NCI-H146 (cell line): ENCODE data around the gene ING1.

Source experiments
- DNase-seq: peaks from one replicate; lab custom pipeline; 2025; lab: John Stamatoyannopoulos, UW

Gene ING1

GRCh38 chr13:110771194-110771593 is 57.7 kb downstream of the ING1 start:
- DNase-seq = no peak

GRCh38 chr13:110772091-110772984 is 58.8 kb downstream of the ING1 start:
- no peak for DNase-seq
